HG02623 (cell line): ENCODE data around the gene CCDC97.
"Not testable (repeated sequence)": the region's sequence is repeated elsewhere in the genome, so short reads cannot be mapped to it uniquely, and the experiment has no call there.

Experiments
- ATAC-seq: cut with Tn5 transposase; IDR thresholded peaks from one replicate; pipeline ENCODE4 v1.9.1; 2021; ENCODE audit warnings: moderate library complexity; ENCODE audit not compliant: unreplicated experiment

CCDC97 gene

GRCh38 chr19:41310033-41310831 is at the start of gene CCDC97:
TSS of gene CCDC97 (plus strand) at chr19:41310172. CDS start at chr19:41310311, 139 bp downstream.
- peak; percentile 68 for ATAC-seq

DNA sequence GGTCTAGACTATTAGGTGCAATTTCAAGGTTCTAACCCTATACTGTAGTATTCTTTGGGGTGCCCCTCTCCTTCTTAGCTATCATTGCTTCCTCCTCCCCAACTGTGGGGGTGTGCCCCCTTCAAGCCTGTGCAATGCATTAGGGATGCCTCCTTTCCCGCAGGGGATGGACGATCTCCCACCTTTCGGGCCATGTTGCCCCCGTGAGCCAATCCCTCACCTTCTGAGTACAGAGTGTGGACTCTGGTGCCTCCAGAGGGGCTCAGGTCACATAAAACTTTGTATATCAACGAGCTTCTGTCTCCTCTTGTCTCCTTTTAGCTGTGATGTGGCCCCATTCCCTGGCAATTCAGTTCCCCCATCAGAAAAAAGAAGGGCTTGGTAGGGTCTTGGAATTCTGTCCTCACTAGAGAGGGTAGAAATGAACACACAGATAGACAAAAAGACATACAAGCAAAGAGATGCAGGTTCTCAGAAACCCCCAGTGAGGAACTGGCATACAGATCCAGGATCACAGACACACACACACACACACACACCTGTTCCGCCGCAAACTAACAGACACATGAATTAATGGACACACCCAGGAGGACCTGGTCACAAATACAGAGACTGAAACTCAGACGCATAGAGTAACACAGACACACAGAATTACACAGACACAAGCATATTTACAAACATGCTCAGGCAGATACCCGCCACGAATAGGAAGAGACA is 48.3 kb upstream of the CCDC97 start:
- ATAC-seq, result no peak

- ATAC-seq, result no peak
Observed at GRCh38 chr19:41263042-41263849, 46.7 kb upstream of the CCDC97 start.

- ATAC-seq, result peak; percentile 63
Observed at GRCh38 chr19:41263850-41264580, 46.0 kb upstream of the CCDC97 start, which contains the start of gene HNRNPUL1. TSS of gene HNRNPUL1 (plus strand) at chr19:41264372. CDS start at chr19:41264504, 132 bp downstream.

DNA sequence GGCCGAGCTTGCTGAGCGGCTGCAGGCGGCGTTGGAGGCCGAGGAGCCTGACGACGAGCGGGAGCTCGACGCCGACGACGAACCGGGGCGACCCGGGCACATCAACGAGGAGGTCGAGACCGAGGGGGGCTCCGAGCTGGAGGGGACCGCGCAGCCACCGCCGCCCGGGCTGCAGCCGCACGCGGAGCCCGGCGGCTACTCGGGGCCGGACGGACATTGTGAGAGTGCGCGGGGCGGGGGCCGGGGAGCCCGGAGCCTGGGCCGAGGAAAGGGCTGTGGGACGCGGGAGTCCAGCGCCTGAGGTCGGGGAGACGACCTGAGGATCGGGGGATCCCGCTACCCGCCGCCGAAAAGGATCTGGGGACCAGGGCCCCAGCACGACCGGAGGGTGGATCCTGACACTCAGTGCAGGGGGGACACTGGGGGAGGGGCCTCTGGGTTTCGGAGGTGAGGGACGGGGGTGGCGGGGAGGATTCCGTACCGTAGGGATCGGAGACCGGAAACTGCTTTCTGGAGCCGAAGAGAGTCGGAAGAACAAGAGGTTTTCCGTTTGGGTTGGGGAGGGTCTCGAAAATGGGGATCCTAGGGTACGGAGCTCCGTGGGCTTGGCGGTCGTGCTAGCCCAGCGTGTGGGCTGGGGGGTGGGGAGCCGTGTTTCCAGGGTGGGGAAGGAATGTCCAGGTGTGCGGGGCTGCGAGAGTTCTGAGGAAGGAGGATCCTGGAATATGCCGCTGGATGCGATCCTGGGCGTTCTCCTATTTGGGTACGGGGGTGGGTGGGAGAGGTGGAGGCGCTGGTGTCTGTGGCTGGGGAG is 45.2 kb upstream of the CCDC97 start:
- ATAC-seq, result no peak

GRCh38 chr19:41265395-41266153 is 44.4 kb upstream of the CCDC97 start:
- ATAC-seq, result no peak

GRCh38 chr19:41269055-41269454 is 40.9 kb upstream of the CCDC97 start:
- no peak for ATAC-seq

GRCh38 chr19:41269571-41269970 is 40.4 kb upstream of the CCDC97 start:
- no peak for ATAC-seq

DNA sequence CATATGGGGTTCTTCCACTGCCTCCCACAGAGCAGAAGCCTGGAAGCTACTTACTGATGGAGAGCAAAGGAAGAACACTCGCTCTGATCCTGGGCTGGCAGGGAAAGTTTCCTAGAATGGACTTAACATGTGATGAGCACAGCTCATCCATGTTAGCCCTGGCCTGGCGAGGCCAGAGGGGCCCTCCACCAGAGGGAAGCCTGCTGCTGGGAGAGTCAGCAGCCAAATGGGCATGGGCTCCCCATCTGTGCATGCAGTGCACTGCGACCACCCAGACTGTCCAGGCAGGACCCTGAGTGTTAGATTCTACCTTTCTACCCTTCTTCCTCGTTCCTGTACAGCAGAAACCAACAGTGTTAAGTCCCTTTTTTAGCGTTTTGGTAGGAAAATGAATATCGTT is 36.9 kb upstream of the CCDC97 start:
- no peak for ATAC-seq

DNA sequence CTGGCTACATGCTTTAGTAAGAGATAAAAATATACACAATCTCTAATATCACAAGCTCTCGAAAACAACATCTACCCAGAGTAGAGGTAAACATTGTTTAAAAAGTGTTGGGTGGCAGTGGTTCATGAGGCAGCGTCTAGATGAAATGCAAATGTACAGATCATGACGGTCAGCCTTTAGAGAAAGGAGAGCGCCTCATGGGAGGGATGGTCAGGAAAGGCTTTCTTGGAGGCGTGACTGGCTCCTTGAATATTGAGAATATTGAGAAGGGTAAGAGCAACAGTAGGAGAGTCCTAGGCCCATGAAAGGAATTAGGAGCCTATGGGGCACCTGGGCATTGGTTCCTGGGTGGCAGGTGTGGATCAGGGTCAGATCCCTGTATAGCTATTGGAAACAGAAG is 35.2 kb upstream of the CCDC97 start:
- ATAC-seq, result no peak

DNA sequence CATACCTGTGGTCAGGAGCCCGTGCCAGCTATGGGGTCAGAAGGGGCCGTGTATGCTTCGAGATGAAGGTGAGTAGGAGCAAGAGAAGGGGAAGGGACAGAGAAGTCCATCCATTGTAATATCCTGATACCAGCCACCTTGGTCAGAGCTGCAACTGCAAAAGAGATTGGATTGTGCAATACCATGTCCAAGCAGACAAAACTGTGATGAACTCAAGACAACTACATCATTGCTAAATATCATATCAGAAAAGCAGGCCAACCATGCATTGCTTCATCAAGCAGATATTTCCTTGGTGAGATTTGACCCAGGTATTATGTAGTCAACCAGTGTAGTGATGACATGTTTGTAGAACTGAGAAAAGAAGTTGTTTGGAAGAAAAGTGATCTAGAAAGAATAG is 33.7 kb upstream of the CCDC97 start:
- ATAC-seq, result no peak

DNA sequence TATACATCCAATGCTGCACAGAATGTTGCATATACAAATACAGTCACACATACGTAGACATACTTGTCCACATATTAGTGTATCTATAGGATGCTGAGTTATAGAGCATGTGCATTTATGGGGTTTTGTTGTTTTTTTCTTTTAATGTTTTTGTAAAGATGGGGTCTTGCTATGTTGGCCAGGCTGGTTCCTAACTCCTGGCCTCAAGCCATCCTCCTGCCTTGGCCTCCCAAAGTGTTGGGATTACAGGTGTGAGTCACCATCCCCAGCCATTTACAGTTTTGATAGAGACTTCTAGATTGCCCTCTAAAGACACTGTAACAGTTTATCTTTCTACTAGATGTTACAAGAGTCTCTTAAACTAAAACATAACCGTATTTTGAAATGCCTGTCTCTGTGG is 31.5 kb upstream of the CCDC97 start:
- no peak for ATAC-seq

GRCh38 chr19:41288673-41289530 is 21.1 kb upstream of the CCDC97 start:
- ATAC-seq, result no peak

DNA sequence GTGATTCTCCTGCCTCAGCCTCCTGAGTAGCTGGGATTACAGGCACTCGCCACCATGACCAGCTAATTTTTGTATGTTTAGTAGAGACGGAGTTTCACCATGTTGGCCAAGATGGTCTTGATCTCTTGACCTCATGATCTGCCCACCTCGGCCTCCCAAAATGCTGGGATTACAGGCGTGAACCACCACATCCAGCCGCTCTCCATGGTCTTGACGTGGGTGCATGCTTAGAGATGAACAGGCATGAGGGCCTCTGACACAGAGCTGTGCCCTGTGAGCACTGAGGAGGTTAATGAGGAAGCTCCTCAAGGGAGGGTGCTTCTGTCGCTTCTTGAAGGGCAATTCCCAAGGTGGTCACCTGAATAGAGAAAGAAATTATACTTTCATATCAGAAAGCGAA is 20.2 kb upstream of the CCDC97 start:
- ATAC-seq, result not testable (repeated sequence)

- no peak for ATAC-seq
Observed at GRCh38 chr19:41294393-41294792, 15.6 kb upstream of the CCDC97 start.

DNA sequence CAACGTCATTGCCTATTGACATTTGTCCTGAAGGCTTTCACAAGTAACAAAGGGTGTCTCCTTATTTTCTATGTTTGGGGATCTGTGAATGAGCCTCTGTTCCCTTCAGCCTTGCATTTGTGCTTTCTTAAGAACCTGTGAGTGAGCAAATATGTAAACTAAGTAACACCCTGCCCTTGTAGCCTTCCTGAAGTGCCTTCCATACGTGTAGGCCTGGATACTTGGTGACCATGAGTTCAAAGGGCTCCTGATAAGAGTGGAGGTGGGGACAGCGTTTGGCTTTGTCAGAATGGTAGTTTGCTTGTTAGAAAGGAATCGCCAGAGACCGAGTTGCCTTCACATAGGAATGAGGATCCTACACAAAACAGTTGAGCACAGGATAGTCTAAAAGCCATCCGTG is 14.5 kb upstream of the CCDC97 start:
- no peak for ATAC-seq

DNA sequence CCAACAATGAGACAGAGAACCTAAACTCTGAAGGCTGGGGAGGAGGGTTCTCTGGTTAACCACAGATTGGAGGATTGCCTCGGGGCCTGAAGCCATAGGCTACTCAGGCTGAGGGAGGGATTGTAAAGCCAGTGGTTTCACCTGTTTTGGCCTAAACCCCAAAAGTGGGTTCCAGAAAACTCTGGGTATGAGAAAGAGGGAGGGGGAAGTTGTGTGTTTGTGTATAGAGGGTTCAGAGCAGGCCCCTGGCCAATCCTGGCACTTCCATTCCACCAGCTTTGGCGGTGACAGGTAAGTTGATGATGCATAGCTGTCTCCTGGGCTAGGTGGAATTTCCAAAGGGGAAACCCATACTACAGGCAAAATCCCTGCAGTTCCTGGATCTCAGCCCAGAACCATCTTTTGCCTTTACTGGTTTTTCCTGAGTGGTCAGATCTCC is 13.5 kb upstream of the CCDC97 start:
- ATAC-seq, result no peak
